ENCODE results near the gene RBMS2.

RBMS2 gene

GRCh38 chr12:56589783-56590182 is 68.2 kb downstream of the RBMS2 start:
- DNase-seq, result no peak

DNA sequence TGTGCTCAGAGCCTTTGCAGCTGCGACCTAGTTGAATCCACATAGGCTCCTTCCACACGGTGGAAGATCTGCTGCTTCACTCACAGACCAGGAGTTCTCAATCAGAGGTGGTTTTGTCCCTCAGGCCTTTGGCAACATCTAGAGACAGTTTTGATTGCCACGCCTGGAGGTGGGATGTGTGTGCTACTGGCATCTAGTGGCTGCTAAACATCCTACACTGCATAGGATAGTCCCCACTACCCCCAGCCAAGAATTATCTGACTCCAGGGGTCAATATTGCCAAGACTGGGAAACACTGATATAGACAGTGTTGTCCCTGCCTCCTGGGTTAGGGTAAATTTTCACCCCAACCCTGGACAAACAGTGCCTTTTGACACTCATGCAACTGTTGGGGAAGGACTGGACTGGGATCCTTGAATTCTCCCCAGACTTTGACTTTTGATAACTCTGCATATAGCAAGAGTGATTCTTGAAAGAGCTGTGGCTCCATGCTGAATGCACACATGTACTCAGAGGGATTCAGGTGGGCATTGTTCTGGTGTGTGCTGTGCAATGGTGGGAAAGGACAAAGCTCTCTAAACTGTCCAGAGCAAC is 68.7 kb downstream of the RBMS2 start:
- DNase-seq, result peak; percentile 62

GRCh38 chr12:56591126-56591525 is 69.5 kb downstream of the RBMS2 start:
- DNase-seq, result peak; percentile 82

GRCh38 chr12:56591961-56592360 is 70.3 kb downstream of the RBMS2 start:
- DNase-seq, result no peak

DNA sequence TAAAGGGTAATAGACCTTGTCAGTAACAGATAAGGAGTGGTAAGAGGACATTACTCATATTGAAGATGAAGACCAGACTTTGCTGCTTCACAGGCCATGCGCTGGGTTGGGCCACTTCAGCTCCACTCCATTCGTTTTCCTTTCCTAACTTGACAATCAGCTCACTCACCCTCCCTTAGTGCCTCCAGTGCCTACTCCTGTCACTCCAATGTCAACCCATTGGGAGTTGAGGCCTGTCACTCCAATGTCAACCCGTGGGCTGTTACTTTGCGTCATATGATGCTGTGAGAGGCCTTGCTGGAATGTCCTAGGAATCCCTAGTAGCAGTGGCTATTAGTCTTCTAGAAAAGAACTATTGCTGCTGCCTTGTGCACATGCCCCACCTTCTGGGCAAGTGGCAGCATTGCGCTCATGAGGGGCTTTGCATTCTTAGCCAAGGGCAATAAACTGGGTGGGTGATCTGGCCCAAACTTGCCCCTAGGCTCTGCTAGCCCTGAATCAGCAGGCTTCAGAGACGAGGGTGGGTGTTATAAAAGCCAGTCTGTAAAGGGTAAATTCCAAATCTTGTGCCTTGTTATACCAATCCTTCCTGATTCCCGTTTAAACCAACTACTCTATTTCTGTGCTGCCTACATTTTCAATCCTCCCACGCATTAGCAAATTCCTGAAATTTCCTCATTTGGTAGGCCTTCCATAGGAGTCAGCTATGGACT is 72.4 kb downstream of the RBMS2 start:
- DNase-seq, result peak; percentile 73

GRCh38 chr12:56596815-56597214 is 75.2 kb downstream of the RBMS2 start:
- no peak for DNase-seq

DNA sequence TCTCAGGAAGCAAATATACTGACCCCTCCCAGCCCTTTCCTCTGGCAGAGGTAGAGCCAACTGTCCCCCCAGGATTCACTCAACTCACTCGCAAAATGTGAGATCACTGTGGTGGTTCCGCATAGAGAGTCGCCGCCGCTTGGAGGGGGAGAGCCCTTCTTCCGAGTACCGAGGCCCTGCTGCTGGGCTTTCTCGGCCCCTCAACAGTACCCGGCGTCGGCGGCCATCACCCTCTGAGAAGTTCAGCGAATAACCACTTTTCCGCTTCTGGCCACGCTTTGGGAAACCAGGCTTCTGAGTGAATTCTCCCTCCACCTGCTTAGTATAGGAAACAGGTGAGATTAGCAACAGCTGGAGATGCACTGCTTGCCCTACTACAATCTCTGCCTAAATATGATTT is 77.4 kb downstream of the RBMS2 start:
- no peak for DNase-seq

- no peak for DNase-seq
Measured at GRCh38 chr12:56599797-56600196, 78.2 kb downstream of the RBMS2 start.

DNA sequence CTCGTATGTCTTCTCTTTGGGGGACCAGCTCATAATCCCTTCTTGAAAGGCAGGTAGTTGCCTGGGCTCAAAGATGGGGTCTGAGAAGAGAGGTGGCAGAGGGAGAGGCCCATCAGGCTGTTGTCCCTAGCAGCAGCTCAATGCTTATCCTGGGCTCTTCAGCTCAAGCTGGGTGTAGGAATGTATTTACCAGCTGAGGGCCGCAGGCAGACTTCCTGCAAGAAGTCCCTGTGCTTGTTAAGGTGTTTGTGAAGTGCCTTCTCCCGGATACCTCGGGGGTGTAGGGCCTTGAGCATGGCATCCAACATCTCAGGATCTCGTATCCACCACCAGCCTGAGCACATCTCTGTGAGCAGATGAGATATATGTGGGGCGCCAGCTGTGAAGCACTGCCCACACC is 79.1 kb downstream of the RBMS2 start:
- DNase-seq, result no peak

- DNase-seq, result no peak
Measured at GRCh38 chr12:56601503-56601902, 79.9 kb downstream of the RBMS2 start.

- no peak for DNase-seq
Measured at GRCh38 chr12:56602239-56602638, 80.6 kb downstream of the RBMS2 start.

DNA sequence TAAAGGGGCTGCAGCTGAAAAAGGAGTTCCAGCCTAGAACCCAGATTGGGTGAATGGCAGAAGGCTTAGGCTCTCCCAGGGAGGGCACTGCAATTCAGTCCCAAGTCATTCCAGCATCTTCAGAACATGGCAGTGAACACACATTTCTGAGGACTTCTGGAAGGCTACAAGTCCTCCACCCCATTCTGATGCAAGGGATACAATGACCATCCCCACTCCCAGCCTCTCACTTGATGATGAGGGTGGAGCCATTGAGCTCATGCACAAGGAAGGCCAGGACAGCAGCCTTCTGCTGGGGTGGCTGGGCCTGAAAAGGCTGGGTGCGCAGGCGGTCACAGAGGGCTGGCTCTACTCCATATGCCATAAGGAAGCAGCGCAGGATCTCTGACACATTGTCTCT is 82.7 kb downstream of the RBMS2 start:
- DNase-seq, result no peak

DNA sequence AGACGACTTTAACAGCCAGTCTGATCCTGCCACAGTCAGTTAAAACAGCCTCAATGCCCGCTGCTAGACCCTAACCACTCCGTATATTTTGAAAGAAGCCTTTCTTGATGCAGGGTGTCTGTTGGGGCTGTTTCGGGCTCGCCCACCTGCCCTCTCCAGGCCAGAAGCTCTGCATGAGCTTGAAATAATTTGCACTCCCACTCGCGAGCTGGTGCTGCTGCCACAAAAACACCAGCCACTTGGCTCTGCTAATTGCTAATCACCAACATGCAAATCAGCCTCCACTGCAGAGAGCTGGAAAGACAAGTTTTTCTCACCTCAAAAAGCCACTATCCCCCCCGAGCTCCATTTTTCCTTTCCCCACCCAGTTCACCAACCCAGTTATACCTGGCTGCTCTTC is 93.0 kb downstream of the RBMS2 start:
- no peak for DNase-seq

DNA sequence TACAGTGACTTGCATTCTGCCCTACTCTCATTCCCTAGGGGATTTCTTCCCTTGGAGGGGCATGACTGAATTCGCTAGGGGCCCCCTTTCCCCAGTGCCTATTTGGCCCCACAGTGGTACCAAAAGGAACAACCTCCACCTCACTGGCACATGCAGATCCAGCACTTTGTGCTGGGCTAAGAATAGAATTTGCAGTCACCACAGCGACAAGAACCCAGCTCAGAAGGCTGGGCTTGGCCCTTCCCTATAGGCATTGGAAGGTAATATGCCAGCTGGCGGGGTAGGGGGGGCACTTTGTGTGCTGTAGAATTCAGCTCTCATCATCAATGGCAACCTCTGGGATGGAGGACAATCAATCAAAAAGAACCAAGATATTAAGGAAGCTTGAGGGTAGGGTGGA is 94.6 kb downstream of the RBMS2 start:
- DNase-seq, result no peak

- DNase-seq, result no peak
Measured at GRCh38 chr12:56616925-56617324, 95.3 kb downstream of the RBMS2 start.

DNA sequence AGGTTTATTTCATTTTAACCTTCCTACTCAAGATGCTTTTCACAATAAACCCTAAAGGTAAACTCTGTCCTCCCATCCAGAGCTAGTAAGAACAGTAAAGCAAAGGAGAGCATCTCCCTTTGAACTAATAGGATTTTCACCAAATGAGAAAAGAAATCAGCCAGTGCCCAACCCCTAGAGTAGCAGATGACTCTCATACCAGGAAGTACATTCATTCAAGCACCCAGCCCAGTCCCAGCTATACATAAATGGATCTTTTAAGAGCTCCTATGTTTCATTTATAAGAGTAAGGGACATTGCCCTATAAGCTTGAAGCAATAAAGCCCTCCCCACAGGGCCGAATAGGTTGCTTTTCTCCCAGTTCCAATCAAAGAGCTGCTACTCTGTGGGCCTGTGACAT is 100.9 kb downstream of the RBMS2 start:
- no peak for DNase-seq

DNA sequence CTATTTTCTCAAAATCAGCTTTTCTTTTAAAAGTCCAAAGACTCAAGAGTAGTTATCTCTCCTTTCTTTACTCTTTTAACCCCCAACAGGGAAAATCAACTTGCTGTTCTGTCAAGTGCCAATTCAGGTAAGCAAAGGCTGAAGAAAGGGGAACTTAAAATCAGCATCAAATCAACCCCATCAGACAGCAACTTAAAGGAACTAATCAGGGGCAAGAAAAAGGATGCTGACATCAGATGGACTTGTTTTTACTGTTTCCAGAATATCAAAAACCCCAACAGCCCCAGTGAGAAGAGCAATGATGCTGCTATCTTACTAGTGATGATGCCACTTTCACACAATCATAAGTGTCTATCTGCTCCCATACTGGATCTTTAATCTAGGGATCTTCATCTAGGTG is 105.1 kb downstream of the RBMS2 start:
- no peak for DNase-seq

DNA sequence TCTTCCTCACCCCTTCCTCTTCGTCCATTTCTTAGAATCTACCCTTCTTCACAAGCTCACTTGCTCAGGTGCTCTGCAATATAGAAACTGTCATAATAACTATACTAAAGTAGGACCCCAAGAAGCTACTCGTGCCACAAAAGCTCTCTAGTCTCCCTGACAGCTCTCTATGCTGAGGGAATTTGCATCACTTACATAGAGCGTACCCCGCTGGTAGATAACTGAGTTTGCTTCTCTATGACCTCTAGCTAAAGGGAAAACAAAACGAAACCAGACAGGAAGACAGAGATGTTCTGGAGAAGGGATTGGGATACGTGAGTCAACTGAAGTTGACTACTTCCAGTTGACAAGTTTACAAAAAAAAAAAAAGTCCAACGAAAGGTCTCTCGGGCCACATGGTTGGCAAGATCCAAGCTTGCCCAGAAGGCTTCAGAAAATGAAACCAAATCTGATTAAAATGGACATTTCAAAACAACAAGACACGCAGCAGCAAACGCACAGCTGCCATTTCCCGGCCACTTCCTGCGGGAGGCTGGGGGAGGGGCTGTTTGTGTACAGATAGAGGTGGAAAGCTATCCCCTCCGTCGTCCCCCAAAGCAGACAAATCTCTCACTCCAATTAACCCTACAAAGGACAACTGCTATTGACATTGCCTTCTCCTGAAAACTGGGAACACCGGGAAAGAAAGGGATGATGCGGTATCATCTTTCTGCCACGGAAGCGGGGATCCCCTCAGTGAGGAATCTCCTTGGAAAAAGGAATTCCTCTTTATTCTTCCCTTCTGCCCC is 107.2 kb downstream of the RBMS2 start:
- peak; percentile 64 for DNase-seq

- peak; percentile 64 for DNase-seq
Measured at GRCh38 chr12:56629459-56630179, 108.0 kb downstream of the RBMS2 start.

- DNase-seq, result peak; percentile 94
Measured at GRCh38 chr12:56630180-56630632, 108.6 kb downstream of the RBMS2 start, which contains the start of gene BAZ2A. BAZ2A (minus strand) TSS chr12:56630326; CDS start chr12:56617530, 12,796 bp downstream.

DNA sequence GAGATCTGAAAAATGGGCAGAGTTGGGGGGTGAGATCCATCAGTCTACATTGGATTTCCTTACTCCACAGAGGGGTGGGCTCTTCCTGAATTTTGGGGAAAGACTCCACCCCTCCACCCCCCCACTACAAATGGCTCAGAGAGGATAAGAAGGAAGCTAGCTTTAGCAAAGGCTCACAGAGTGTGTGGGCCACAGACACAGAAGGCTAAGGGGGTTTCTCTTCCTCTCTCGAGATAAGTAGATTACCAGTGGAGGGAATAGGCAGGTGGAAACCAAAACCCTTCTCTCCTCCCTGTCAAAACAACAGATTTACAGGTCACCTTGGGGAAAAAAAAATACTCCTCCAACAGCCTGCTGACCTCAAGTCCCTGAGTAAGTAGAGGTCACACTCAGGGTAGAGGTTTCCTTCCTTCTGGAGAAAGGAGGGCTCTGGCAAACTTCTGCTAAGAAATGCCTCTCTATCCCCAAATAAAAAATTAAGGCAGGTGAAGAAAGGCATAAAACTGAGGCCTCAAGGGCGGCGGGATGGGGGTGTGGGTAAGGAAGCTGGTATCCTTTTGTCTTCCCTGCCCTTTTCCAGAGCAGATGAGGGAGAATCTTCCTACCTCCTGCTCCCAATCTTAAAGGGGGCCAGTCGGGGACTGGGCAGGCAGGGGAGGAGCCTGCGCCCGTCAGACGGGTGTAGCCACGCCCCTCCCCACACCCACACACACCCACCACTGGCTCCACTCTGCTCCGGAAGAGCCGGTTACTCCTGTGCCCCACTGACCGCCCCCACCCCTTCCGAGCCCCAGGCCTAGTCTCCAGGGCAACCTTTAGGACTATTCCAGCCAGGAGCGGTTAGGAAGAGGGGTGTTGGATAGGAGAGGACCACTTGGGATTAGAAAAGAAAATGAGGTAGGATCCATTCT is 110.4 kb downstream of the RBMS2 start:
- peak; percentile 81 for DNase-seq

Data from NCI-H69 (cell line).